RWPE2 (cell line): Measurements from ENCODE around the gene HECW1.

Experiments
- ATAC-seq: fragments of 200-7000 bp; cut with Tn5 transposase; 3 replicates; pipeline ENCODE4 v1.9.1; 2021; ENCODE audit warnings: low read depth
- DNase-seq: peaks from one replicate; pipeline ENCODE4 v3.0.0-alpha.2; 2020; ENCODE audit warnings: low spot score
- H3K27ac ChIP-seq: fragments of 450-650 bp; 2 replicates; pipeline ENCODE4 v1.5.1; 2017; ENCODE audit warnings: mild to moderate bottlenecking; ENCODE audit not compliant: poor library complexity, severe bottlenecking
- H3K27me3 ChIP-seq: fragments of 250-450 bp; sonication (Bioruptor Pico); 2 replicates; pipeline ENCODE4 v1.5.1; 2021; ENCODE audit warnings: mild to moderate bottlenecking, moderate library complexity; ENCODE audit not compliant: insufficient read depth, poor library complexity, severe bottlenecking
- H3K36me3 ChIP-seq: fragments of 250-450 bp; sonication (Bioruptor Pico); 2 replicates; pipeline ENCODE4 v1.5.1; 2020; ENCODE audit warnings: low read depth, mild to moderate bottlenecking, moderate library complexity
- H3K4me1 ChIP-seq: fragments of 250-450 bp; sonication (Bioruptor Pico); 2 replicates; pipeline ENCODE4 v1.5.1; 2021; ENCODE audit warnings: mild to moderate bottlenecking, moderate library complexity; ENCODE audit not compliant: insufficient read depth, poor library complexity, severe bottlenecking
- H3K4me3 ChIP-seq: fragments of 250-450 bp; sonication (Bioruptor Pico); 2 replicates; pipeline ENCODE4 v1.5.1; 2021; ENCODE audit warnings: mild to moderate bottlenecking, moderate library complexity; ENCODE audit not compliant: severe bottlenecking
- H3K9me3 ChIP-seq: fragments of 250-450 bp; sonication (Bioruptor Pico); 2 replicates; pipeline ENCODE4 v1.5.1; 2021; ENCODE audit warnings: mild to moderate bottlenecking, moderate library complexity; ENCODE audit not compliant: severe bottlenecking
- TF ChIP-seq, protein P1 (sequence below): fragments of 450-650 bp; IDR thresholded peaks from one replicate; pipeline ENCODE4 v1.5.1; 2017; ENCODE audit warnings: mild to moderate bottlenecking, moderate library complexity; ENCODE audit not compliant: poor library complexity, severe bottlenecking

Gene HECW1

DNA sequence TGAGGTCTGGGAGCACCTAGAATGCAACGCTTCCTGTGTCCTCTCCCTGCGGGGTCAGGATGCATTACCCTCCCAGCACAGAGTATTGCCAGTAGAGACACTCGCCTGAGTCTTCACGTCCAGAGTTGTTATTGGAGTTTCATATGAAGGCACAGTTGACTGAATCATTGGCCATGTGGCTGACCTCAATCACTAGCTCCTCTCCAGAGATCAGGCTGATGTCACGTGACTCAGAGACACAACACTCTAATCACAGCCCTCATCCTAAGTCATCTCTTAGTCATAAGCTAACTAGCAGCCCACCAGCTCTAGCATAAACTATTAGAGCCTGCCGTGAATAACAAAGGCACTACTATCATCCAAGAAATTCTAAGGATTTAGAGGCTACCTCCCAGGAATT is 107.8 kb downstream of the HECW1 start:
- H3K9me3 ChIP-seq = no peaks in the 10 kb centered on the region
- no peak overlapping the region for H3K4me3 ChIP-seq
- no peaks in the 10 kb centered on the region for H3K27me3 ChIP-seq
- TF ChIP-seq, protein P1, sequence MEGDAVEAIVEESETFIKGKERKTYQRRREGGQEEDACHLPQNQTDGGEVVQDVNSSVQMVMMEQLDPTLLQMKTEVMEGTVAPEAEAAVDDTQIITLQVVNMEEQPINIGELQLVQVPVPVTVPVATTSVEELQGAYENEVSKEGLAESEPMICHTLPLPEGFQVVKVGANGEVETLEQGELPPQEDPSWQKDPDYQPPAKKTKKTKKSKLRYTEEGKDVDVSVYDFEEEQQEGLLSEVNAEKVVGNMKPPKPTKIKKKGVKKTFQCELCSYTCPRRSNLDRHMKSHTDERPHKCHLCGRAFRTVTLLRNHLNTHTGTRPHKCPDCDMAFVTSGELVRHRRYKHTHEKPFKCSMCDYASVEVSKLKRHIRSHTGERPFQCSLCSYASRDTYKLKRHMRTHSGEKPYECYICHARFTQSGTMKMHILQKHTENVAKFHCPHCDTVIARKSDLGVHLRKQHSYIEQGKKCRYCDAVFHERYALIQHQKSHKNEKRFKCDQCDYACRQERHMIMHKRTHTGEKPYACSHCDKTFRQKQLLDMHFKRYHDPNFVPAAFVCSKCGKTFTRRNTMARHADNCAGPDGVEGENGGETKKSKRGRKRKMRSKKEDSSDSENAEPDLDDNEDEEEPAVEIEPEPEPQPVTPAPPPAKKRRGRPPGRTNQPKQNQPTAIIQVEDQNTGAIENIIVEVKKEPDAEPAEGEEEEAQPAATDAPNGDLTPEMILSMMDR = no peak
- DNase-seq (no peak), ATAC-seq (no peak)
- H3K27ac ChIP-seq = no peak overlapping the region
- H3K36me3 ChIP-seq = no peaks in the 10 kb centered on the region
- H3K4me1 ChIP-seq = no peaks in the 10 kb centered on the region

DNA sequence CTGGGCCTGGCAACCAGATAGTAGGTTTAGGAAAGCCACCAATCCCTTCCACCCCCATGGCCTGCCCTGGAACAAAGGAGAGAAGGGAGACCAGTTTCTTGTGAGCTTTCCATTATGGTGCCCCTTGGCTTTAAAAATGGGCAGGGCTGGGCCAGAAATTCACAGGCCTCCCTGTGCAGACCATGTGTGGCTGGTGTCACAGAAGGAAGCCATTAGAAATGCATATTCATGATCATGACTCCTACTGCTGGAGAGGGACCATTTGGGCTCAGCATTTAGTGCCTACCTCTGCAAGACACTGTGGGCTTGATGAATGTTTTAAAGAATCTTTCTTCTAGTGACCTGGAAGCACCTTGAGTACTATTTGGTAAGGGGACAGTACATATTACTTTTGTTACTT is 108.3 kb downstream of the HECW1 start:
- H3K9me3 ChIP-seq = no peaks in the 10 kb centered on the region

DNA sequence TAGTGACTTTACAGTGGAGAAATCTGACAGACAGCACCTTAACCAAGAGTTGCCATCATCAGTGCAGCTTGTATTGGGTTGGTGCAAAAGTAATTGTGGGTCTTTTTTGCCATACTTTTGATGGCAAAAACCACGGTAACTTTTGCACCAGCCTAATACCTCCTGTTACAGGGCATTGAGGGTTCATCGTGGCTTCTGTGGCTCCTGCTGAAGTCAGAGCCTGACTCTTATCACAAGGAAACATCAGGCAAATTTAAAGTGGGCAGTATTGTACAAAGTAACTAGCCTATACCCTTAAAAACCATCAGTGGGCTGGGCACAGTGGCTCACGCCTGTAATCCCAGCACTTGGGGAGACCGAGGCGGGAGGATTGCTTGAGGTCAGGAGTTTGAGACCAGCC is 117.4 kb downstream of the HECW1 start:
- TF ChIP-seq, protein P1 = no peak
- H3K9me3 ChIP-seq = no peaks in the 10 kb centered on the region
- no peaks in the 10 kb centered on the region for H3K4me1 ChIP-seq
- no peak overlapping the region for H3K27ac ChIP-seq
- ATAC-seq = no peak
- no peaks in the 10 kb centered on the region for H3K36me3 ChIP-seq
- no peaks in the 10 kb centered on the region for H3K27me3 ChIP-seq
- no peak for DNase-seq
- H3K4me3 ChIP-seq = no peak overlapping the region

More for the DNA sequence above, 108.3 kb downstream of the HECW1 start:
- ATAC-seq = no peak
- DNase-seq = no peak
- no peak overlapping the region for H3K27ac ChIP-seq
- TF ChIP-seq, protein P1 = no peak
- no peak overlapping the region for H3K4me3 ChIP-seq
- H3K36me3 ChIP-seq = no peaks in the 10 kb centered on the region
- no peaks in the 10 kb centered on the region for H3K4me1 ChIP-seq
- no peaks in the 10 kb centered on the region for H3K27me3 ChIP-seq

DNA sequence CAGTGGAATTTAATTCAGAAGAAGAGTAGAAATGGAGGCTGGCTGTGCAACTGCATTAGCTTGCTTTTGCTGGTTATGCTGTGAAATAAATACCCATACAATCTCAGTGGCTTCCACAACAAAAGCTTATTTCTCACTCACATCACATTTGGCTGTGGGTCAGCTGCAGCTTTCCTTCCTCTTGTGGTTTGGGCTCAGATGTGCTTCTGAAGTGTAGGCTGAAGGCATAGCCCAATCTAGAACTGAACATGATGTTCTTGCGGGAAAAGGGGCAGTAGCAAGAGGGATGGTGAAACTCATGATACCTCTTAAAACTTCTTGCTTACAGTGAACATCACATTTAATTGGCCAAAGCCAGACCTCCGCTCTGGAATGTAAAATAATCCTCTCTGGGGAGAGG is 119.9 kb downstream of the HECW1 start:
- Histone ChIP-seq H3K36me3 (no peaks in the 10 kb centered on the region), H3K27me3 (no peaks in the 10 kb centered on the region), H3K9me3 (no peaks in the 10 kb centered on the region), H3K27ac (no peak overlapping the region), H3K4me3 (no peak overlapping the region), H3K4me1 (no peaks in the 10 kb centered on the region)
- DNase-seq = no peak
- no peak for ATAC-seq
- TF ChIP-seq, protein P1 = no peak

DNA sequence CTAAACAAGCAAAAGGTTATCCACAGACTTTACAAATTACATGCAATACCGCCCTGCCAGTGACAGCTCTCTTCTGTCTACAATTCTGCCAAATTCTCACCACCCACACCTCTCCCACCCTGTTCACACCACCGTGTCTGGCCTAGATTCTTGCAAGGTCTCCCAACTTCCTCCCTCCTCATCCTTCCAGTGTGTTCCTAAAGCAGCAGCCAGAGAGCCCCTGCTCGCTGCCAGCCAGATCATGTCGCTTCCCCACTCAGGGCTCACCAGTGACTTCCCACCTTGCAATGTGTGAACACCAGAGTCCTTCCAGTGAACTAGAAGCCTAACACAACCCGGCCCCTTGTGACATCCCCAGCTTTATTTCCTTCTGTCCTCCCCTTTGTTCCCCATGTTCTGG is 121.6 kb downstream of the HECW1 start:
- Histone ChIP-seq H3K27me3 (no peaks in the 10 kb centered on the region), H3K27ac (no peak overlapping the region), H3K4me1 (no peaks in the 10 kb centered on the region), H3K9me3 (no peaks in the 10 kb centered on the region), H3K36me3 (no peaks in the 10 kb centered on the region), H3K4me3 (no peak overlapping the region)
- TF ChIP-seq, protein P1 = no peak
- ATAC-seq (no peak), DNase-seq (no peak)
